A673 (cell line): ENCODE measurements around the gene PTGES2. TPM values are rescaled to one million over a fixed set of nuclear protein-coding genes. Genes with fewer than 3 reads are reported as not detected.
A peak's percentile ranks its signal among the peaks of the same experiment; 100 is the strongest.

Experiments
- BruUV-seq: library from RNA; stranded (reverse); fragments of 400-500 nt; replicated peaks from 2 replicates; lab custom pipeline; 2021; lab: Mats Ljungman, UMichigan
- CTCF ChIA-PET: fragments of 300-600 bp; sonication (Branson Sonifier 250); formaldehyde crosslinking; loops from one replicate; lab custom pipeline; 2022; ENCODE audit warnings: antibody characterized with exemption; lab: Charles Lee
- POLR2A ChIA-PET: fragments of 300-600 bp; sonication (Branson Sonifier 250); formaldehyde crosslinking; loops from one replicate; lab custom pipeline; 2022; ENCODE audit warnings: antibody characterized with exemption; ENCODE audit not compliant: low non-redundant PET; lab: Charles Lee
- DNase-seq: peaks from one replicate; pipeline ENCODE4 v3.0.0-alpha.2; 2015; ENCODE audit warnings: low spot score
- H3K27ac ChIP-seq: fragments of 200-600 bp; sonication (generic); 2 replicates; pipeline ENCODE4 v1.5.1; 2016; ENCODE audit warnings: mixed run types, low read depth, mild to moderate bottlenecking, mixed read lengths, antibody characterized with exemption, low read length; ENCODE audit not compliant: poor library complexity, severe bottlenecking
- H3K27me3 ChIP-seq: fragments of 200-600 bp; sonication (generic); replicated peaks from 2 replicates; pipeline ENCODE4 v1.6.1; 2017; ENCODE audit warnings: mixed run types, low read depth, mild to moderate bottlenecking, mixed read lengths, antibody characterized with exemption, low read length; ENCODE audit not compliant: insufficient read depth, poor library complexity
- H3K36me3 ChIP-seq: fragments of 200-600 bp; sonication (generic); 2 replicates; pipeline ENCODE4 v1.6.1; 2016; ENCODE audit warnings: mixed run types, mild to moderate bottlenecking, mixed read lengths, antibody characterized with exemption, low read length; ENCODE audit not compliant: insufficient read depth, poor library complexity, severe bottlenecking
- H3K4me1 ChIP-seq: fragments of 200-600 bp; sonication (generic); 2 replicates; pipeline ENCODE4 v1.6.1; 2017; ENCODE audit warnings: mixed run types, mild to moderate bottlenecking, mixed read lengths, antibody characterized with exemption, low read length; ENCODE audit not compliant: insufficient read depth, poor library complexity, severe bottlenecking
- H3K4me3 ChIP-seq: fragments of 200-600 bp; sonication (generic); 2 replicates; pipeline ENCODE4 v1.5.1; 2016; ENCODE audit warnings: low read depth, mixed run types, mild to moderate bottlenecking, mixed read lengths, low read length; ENCODE audit not compliant: poor library complexity, severe bottlenecking
- H3K9me3 ChIP-seq: fragments of 200-600 bp; sonication (generic); 2 replicates; pipeline ENCODE4 v1.6.1; 2016; ENCODE audit warnings: mixed run types, low read depth, mild to moderate bottlenecking, mixed read lengths, antibody characterized with exemption, low read length; ENCODE audit not compliant: poor library complexity, severe bottlenecking
- EZH2 ChIP-seq: fragments of 200-600 bp; sonication (generic); IDR thresholded peaks from 2 replicates; pipeline ENCODE4 v1.6.1; 2017; ENCODE audit warnings: borderline replicate concordance, low read depth, mild to moderate bottlenecking, mixed read lengths, antibody characterized with exemption, low read length; ENCODE audit not compliant: poor library complexity, severe bottlenecking
- intact Hi-C: fragments of 100-400 bp; cut with micrococcal nuclease; formaldehyde crosslinking; loops from one replicate; pipeline ENCODE4 v1.10.0; 2022; ENCODE audit not compliant: unreplicated experiment
- total RNA-seq: library from RNA; stranded (reverse); gene quantifications from 2 replicates; pipeline ENCODE4 v1.2.3, GENCODE V29; 2021
- TF ChIP-seq, protein P1 (sequence below): fragments of 300-800, 200-600 bp; sonication (generic); conservative IDR thresholded peaks from 2 replicates; pipeline ENCODE4 v1.5.1; 2017; ENCODE audit warnings: low read depth, mild to moderate bottlenecking, antibody characterized with exemption, low read length, moderate library complexity, mixed read lengths

Gene PTGES2
- total RNA-seq, 1 experiment from 2014 or later = 122 TPM

DNA sequence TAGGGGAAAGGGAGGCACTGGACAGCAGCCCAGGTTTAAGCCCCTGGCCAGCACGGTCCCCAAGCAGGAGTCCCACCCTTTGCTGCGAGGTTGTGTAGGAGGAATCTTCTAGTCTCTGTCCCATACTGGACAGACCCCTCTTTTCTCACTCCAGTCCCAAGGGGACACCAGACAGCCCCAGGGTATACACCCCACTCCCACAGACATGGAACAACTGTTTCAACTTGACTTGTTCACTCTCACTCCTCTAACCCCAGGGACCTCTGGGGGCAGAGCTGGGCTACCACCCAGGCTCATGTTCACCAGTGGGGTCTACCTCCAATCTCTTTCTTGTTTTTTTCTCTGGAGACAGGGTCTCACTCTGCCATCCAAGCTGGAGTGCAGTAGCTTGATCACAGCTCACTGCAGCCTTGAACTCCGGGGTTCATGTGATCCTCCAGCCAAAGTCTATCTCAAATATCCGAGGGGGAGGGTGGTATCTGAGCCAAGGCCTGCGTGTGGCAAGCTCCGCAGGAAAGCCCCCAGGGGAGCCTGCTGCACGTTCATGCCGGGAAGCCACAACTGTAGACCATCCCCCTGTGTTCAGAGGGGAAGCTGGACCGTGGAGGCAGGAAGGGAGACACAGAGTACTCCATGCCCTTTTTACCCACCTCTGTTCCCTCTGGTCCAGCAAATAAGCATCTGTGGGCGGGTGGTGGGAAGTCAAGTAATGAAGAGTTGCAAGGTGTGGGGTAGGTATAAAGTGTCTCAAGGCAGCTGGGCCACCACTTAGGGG lies 1.8 kb downstream of the PTGES2 start:
- Histone ChIP-seq H3K27ac (peak overlapping the region; percentile 29), H3K4me1 (peaks cover 13% of the 10 kb centered on the region), H3K9me3 (no peaks in the 10 kb centered on the region), H3K27me3 (no peaks in the 10 kb centered on the region), H3K4me3 (peak overlapping the region; percentile 95), H3K36me3 (peaks cover 20% of the 10 kb centered on the region)
- intact Hi-C loops = no loop called here
- ChIA-PET CTCF (interaction anchor here (0.6 to 1.3 kb wide), 3 partner anchors 8 to 76 kb away, joined by 3 to 4 read pairs (median 3); no protein-coding TSS in a partner anchor), POLR2A (no interaction called here)
- no peak for TF ChIP-seq EZH2
- TF ChIP-seq, protein P1, sequence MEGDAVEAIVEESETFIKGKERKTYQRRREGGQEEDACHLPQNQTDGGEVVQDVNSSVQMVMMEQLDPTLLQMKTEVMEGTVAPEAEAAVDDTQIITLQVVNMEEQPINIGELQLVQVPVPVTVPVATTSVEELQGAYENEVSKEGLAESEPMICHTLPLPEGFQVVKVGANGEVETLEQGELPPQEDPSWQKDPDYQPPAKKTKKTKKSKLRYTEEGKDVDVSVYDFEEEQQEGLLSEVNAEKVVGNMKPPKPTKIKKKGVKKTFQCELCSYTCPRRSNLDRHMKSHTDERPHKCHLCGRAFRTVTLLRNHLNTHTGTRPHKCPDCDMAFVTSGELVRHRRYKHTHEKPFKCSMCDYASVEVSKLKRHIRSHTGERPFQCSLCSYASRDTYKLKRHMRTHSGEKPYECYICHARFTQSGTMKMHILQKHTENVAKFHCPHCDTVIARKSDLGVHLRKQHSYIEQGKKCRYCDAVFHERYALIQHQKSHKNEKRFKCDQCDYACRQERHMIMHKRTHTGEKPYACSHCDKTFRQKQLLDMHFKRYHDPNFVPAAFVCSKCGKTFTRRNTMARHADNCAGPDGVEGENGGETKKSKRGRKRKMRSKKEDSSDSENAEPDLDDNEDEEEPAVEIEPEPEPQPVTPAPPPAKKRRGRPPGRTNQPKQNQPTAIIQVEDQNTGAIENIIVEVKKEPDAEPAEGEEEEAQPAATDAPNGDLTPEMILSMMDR = no peak
- DNase-seq = no peak
- no TSS peak for BruUV-seq

DNA sequence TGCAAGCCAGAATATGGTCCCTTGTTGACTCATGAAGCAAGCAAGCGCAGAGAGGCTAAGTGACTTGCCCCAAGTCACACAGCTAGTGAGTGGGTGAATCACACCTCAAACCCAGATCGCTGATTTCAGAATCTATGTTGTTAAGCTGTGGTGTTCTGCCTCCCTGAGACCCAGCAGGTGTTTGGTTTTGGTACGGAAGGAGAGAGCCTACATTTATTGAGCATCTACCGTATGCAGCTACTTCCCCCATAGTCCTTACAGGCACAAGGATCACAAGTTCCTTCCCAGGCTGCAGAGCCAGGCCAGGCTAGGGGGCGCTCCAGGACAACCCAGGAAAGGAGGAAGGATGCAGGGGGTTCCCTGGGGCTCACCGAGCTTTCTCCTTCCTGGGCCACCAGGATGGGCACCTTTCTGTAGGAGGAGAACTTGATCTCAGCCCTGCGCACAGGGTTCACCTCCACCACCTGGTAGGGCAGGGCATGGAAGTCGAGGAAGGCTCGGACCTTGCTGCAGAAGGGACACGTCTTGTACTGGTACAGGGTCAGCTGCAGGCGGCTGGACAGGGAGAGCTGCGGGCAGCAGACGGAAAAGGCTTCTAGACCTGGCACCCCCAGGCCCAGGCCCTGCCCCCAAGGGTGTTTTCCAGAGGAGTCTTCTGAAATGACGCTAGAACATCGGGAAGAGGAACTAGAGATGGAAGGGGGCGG lies 2.5 kb downstream of the PTGES2 start:
- Histone ChIP-seq H3K4me3 (no peak overlapping the region), H3K27ac (no peak overlapping the region), H3K27me3 (no peaks in the 10 kb centered on the region), H3K4me1 (peaks cover 13% of the 10 kb centered on the region), H3K9me3 (no peaks in the 10 kb centered on the region), H3K36me3 (peaks cover 20% of the 10 kb centered on the region)
- ChIA-PET POLR2A (no interaction called here), CTCF (interaction anchor here (0.7 to 1.3 kb wide), 3 partner anchors 7 to 86 kb away, joined by 3 read pairs; no protein-coding TSS in a partner anchor)
- no TSS peak for BruUV-seq
- intact Hi-C loops = no loop called here
- no peak for TF ChIP-seq EZH2
- TF ChIP-seq, protein P1 = peak; percentile 86
- DNase-seq = peak; percentile 83

DNA sequence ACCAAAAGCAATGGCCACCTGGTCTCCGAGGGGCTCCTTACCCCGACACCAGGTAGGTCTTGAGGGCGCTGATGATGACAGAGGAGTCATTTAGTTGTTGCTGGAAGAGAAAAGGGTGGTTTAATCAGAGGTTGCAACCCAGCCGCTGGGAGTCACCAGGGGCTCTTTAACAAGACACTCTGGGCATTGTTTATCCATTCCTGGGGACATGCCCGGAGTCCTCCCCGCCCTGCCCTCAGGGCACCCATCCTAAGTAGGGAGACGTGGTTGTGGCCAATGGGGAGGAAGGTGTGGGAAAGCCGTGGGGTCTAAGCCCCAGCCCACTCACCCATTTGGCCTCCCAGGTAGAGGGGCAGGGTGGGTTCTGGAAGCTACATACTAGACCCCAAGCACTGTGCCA lies 3.1 kb downstream of the PTGES2 start:
- H3K27ac ChIP-seq = no peak overlapping the region
- H3K36me3 ChIP-seq = peaks cover 20% of the 10 kb centered on the region
- DNase-seq = no peak
- ChIA-PET CTCF (interaction anchor here (0.7 kb wide), 1 partner anchor 87 kb away, joined by 3 read pairs; no protein-coding TSS in a partner anchor), POLR2A (no interaction called here)
- BruUV-seq = no TSS peak
- H3K4me1 ChIP-seq = peaks cover 13% of the 10 kb centered on the region
- no peaks in the 10 kb centered on the region for H3K27me3 ChIP-seq
- no peak overlapping the region for H3K4me3 ChIP-seq
- intact Hi-C loops = no loop called here
- TF ChIP-seq, protein P1 = no peak
- no peak for TF ChIP-seq EZH2
- H3K9me3 ChIP-seq = no peaks in the 10 kb centered on the region
